ENCODE data around the gene PLEKHA7.
A peak's percentile ranks its signal among the peaks of the same experiment; 100 is the strongest.
"Not testable (repeated sequence)": the region's sequence is repeated elsewhere in the genome, so short reads cannot be mapped to it uniquely, and the experiment has no call there.

PLEKHA7 gene

DNA sequence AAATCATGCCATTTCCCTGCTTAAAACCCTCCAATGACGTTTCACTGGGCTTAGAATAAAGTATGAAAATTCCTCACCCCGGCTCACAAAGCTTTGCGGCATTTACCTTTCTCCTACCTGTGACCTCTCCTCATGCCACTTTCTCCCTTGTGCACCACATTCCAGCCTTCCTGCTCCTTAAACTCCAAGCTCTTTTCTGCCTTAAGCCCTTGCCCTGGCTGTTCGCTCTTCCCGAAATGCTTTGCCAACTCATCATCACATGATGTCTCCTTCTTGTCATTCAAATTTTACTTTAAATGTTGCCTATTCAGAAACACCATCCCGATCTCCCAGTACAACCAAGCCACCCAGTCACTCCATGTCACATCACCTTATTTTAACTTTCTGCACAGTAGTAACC, 2.0 kb downstream of the PLEKHA7 start:
- no peak for DNase-seq (ENCODE audit: low read depth in 2 of 3, low spot score in 2 of 3)

- no peak for DNase-seq (ENCODE audit: low read depth in 2 of 3, low spot score in 2 of 3)
Measured at GRCh38 chr11:17010851-17011420, 3.3 kb downstream of the PLEKHA7 start.

DNA sequence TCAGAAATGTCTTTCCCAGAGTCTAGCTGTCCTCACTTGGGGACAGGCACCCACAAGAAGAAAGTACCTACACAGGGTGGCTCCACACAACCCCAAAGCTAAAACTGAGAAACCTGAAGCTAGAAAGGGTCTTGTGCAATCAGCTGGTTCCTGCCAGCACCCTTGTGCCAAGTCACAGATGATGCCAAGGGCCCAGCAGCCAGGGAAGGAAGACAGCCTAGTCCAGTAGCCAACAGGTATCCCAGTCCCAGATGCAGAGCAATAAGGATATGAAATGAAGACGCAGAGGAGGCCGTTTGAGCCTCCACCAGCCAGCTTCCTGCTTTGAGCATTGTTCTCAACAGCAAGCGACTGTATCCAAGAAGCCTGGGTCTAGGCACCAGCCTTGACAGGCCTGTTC, 6.1 kb downstream of the PLEKHA7 start:
- DNase-seq (ENCODE audit: low read depth in 2 of 3, low spot score in 2 of 3): no peak

DNA sequence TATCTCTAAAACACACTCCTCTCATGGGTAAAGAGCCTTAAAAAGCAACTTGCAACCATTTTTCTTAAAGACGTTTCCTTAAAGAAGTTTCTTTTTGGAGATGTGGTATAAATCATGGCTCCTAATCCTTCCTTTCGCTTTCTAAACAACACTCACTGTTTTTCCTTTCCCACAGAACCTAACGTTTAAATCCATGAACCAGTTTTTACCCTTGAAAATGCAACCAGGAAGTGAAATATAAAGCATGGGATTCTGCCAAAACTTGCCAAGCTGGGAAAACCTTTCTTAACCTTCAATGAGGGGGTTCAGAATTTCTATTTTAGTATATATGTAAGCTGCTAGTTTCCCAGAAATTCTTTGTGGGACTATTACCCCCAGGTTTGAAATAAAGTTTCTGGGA, 8.6 kb downstream of the PLEKHA7 start:
- no peak for DNase-seq (ENCODE audit: low read depth in 2 of 3, low spot score in 2 of 3)

GRCh38 chr11:17004486-17005148, 9.6 kb downstream of the PLEKHA7 start:
- DNase-seq (ENCODE audit: low read depth in 2 of 3, low spot score in 2 of 3): no peak

DNA sequence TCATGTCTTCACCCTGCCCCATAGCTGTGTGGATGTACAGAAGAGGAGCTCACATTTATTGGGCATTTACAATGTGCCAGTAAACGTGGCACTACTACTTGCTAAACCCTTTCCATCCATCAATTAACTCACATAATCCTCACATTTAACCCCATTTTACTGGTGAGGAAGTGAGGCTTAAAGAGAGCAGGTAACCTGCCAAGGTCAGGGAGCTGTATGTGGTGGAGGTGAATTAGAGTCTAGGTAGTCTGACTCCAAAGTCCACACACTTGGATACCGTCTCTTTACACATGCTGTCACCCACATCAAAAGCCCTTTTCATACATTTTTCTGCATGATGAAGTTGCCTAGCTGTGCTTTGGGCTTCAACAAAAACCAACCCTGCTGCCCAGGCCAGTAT, 10.8 kb downstream of the PLEKHA7 start:
- no peak for DNase-seq (ENCODE audit: low read depth in 2 of 3, low spot score in 2 of 3)

DNA sequence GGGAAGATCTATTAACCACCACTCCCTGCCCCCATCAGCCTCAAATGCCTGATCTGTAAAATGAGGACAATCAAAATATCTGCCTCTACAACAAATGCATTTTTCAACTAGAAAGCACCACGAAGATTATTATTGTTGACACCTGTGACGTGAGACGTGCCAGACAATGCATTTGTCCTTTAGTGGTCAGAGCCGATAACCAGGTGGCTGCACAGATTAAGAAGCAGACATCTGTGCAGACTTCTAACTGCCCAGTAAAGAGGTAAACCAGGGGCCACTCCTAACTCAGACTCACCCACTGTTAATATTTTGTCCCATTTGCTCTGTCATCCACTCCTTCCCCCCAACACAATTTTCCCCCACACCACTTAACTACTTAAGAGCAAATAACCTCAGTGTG, 11.7 kb downstream of the PLEKHA7 start:
- DNase-seq (ENCODE audit: low read depth in 2 of 3, low spot score in 2 of 3): no peak

DNA sequence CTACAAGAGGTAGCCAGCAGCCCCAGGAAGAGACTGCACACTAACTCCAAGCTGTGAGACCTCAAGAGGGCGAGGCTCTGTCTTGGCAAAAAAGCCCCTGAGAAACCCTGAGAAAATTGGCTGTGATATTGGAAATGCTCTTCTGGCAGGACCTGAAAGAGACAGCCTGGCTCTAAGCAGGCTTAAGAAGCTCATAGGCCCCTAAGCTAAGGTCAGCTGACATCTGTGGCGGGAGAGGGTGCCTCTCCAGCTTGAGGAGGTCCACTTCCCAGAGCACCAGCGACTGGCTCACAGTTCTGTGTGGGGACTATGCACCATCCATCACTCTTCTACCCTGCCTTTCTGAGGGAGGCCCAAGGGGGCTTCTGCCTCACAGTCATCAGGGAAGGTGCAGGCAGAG, 12.4 kb downstream of the PLEKHA7 start:
- DNase-seq (ENCODE audit: low read depth in 2 of 3, low spot score in 2 of 3): no peak

GRCh38 chr11:17000987-17001386, 13.2 kb downstream of the PLEKHA7 start:
- no peak for DNase-seq (ENCODE audit: low read depth in 2 of 3, low spot score in 2 of 3)

- DNase-seq (ENCODE audit: low read depth in 2 of 3, low spot score in 2 of 3): not testable (repeated sequence)
Measured at GRCh38 chr11:17000253-17000652, 14.0 kb downstream of the PLEKHA7 start.

- DNase-seq (ENCODE audit: low read depth in 2 of 3, low spot score in 2 of 3): no peak
Measured at GRCh38 chr11:16999116-16999515, 15.1 kb downstream of the PLEKHA7 start.

- DNase-seq (ENCODE audit: low read depth in 2 of 3, low spot score in 2 of 3): no peak
Measured at GRCh38 chr11:16997624-16998023, 16.6 kb downstream of the PLEKHA7 start.

GRCh38 chr11:16993495-16993894, 20.7 kb downstream of the PLEKHA7 start:
- no peak for DNase-seq (ENCODE audit: low read depth in 2 of 3, low spot score in 2 of 3)

GRCh38 chr11:16992846-16993245, 21.4 kb downstream of the PLEKHA7 start:
- DNase-seq (ENCODE audit: low read depth in 2 of 3, low spot score in 2 of 3): no peak

- no peak for DNase-seq (ENCODE audit: low read depth in 2 of 3, low spot score in 2 of 3)
Measured at GRCh38 chr11:16989554-16989953, 24.7 kb downstream of the PLEKHA7 start.

GRCh38 chr11:16987205-16987568, 27.0 kb downstream of the PLEKHA7 start:
- no peak for DNase-seq (ENCODE audit: low read depth in 2 of 3, low spot score in 2 of 3)

GRCh38 chr11:16986434-16987204, 27.6 kb downstream of the PLEKHA7 start:
- DNase-seq (ENCODE audit: low read depth in 2 of 3, low spot score in 2 of 3): peak in 2 of 3 experiments; percentile 29 to 31

GRCh38 chr11:16985297-16985696, 28.9 kb downstream of the PLEKHA7 start:
- DNase-seq (ENCODE audit: low read depth in 2 of 3, low spot score in 2 of 3): no peak

DNA sequence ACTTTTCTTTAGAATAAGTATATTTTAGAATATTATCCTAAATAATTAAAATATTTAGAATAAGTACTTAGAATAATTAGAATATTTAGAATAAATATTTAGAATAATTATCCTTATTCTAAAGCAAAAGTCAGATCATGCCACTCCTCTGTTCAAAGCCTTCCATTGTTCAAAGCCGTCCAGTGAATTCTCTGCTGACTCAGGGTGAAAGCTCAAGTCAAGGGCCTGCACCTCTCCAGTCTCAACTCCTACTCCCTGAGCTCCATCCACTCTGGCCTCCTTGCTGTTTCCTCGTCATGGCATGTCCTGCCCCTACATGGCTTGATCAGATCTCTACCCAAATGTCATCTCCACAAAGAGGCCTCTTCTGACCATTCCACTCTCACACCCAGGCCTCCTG, 30.0 kb downstream of the PLEKHA7 start:
- DNase-seq (ENCODE audit: low read depth in 2 of 3, low spot score in 2 of 3): no peak

GRCh38 chr11:16982809-16983208, 31.4 kb downstream of the PLEKHA7 start:
- no peak for DNase-seq (ENCODE audit: low read depth in 2 of 3, low spot score in 2 of 3)

DNA sequence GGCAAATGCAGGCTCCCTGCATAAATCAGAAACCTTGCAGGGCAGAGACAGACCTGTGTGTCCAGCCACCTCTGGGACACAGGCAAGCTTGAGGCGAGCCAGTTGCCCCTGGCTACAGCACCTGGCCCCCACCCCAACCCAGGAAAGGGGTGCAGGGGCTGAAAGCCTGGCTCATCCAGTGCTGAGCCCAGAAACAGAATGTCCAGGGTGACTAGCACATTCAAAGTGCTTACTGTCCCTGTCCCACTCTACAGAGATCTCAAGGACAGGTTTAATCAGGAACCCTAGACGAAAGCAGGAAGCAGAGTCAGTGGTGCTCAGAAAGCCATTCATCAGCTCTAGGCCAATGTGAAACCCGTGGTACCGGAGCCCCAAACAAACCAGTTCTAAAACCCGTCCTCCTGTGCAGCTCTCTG, 31.9 kb downstream of the PLEKHA7 start:
- DNase-seq (ENCODE audit: low read depth in 2 of 3, low spot score in 2 of 3): no peak

DNA sequence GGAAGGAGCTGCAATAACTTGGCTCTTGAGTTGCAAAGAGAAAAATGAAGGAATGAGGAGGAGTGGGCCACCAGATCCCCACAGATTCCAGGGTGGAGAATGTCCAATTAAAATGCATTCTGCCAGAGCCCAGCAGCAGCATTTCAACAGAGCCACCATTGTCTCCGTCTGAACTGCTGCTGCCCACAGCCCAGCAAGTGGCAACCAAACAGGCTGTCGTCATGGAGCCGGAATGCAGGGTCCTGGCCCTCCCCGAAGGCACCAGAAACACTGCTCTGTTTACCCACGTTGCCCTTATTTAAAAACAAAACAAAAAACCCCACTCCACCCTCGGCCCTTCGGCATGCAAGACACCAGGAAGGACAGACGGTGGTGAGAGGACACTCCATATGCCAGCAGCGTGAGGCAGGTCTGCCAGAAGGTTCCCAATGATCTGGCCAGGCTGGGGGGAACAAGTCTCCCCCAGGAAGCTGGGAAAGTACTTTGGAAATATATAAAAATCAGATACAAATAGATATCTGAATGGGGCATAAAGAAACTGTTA, 32.5 kb downstream of the PLEKHA7 start:
- no peak for DNase-seq (ENCODE audit: low read depth in 2 of 3, low spot score in 2 of 3)
